ENCODE results near the gene SSBP3. TPM values are rescaled to one million over a fixed set of nuclear protein-coding genes. Genes with fewer than 3 reads are reported as not detected.

The SSBP3 gene
- total RNA-seq, 1 experiment from 2014 or later, result 109 TPM

DNA sequence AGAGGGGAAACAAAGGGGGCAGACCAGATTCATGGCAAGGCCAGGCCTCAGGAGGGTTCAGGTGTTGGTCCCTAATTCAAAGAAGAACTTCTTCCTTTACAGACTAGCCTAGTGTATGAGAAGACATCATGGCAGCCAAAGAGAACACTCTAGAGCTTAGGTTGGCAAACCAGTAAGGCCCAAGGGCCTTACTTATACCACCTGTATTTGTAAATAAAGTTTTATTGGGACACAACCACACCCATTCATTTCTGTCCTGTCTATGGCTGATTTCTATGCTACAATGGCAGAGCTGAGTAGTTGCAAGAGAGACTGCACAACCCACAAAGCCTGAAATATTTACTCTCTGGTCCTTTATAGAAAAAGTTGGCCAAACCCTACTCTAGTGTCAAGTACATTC lies 42.3 kb downstream of the SSBP3 start:
- Histone ChIP-seq H3K4me3 (ENCODE audit: insufficient read depth, low read depth, low read length) (no peak overlapping the region), H3K36me3 (replicated peaks; ENCODE audit: control insufficient read depth, insufficient read depth, low read length) (no peaks in the 10 kb centered on the region; the same call in 1 of the 2 replicates), H3K27me3 (ENCODE audit: control insufficient read depth, insufficient read depth, low read length) (no peaks in the 10 kb centered on the region)
- no peak for DNase-seq

DNA sequence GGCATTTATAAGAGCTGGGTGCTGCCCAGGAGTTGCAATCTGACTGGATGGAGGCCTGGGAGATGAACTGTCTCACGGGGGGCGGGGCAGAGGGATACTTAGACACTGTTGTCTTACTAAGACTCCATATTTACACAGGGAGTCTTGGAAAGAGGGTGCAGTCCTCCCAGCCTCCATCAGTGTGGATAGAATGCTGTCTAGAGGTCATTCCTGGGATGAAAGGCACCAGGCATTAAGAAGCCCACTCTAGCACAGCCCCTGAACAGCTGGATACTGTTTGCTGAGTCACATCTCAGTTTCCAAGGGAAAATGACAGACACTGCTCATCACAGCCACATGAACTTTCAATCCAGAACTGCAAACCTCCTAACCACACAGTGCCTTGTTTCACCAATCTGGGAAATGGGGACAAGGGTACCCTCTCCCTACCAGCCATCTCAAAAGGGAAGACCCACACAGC lies 43.3 kb downstream of the SSBP3 start:
- no peaks in the 10 kb centered on the region; the same call in 1 of the 2 replicates for H3K36me3 ChIP-seq (replicated peaks; ENCODE audit: control insufficient read depth, insufficient read depth, low read length)
- H3K27me3 ChIP-seq (ENCODE audit: control insufficient read depth, insufficient read depth, low read length), result no peaks in the 10 kb centered on the region
- DNase-seq, result no peak
- no peak overlapping the region for H3K4me3 ChIP-seq (ENCODE audit: insufficient read depth, low read depth, low read length)

DNA sequence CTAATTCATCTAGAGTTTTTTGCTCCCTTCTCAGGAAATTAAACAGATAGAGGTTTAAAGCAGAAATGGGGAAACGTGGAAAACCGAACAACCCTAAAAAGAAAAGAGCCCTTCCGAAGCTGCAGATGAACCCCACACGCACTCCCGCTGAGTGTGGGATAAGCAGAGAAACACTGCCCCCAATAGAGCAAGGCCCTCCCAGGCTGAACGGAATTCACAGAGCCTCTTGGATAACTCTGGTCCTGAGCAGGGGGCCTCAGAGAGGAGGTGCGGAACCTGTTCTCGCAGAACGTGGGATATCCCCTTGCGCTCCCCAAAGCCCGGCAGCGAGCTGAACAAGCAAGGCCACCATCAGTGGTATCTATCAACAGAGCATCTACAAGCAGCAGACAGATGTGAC lies 44.9 kb downstream of the SSBP3 start:
- Histone ChIP-seq H3K36me3 (replicated peaks; ENCODE audit: control insufficient read depth, insufficient read depth, low read length) (no peaks in the 10 kb centered on the region; the same call in 1 of the 2 replicates), H3K27me3 (ENCODE audit: control insufficient read depth, insufficient read depth, low read length) (no peaks in the 10 kb centered on the region), H3K4me3 (ENCODE audit: insufficient read depth, low read depth, low read length) (no peak overlapping the region)
- DNase-seq, result no peak

DNA sequence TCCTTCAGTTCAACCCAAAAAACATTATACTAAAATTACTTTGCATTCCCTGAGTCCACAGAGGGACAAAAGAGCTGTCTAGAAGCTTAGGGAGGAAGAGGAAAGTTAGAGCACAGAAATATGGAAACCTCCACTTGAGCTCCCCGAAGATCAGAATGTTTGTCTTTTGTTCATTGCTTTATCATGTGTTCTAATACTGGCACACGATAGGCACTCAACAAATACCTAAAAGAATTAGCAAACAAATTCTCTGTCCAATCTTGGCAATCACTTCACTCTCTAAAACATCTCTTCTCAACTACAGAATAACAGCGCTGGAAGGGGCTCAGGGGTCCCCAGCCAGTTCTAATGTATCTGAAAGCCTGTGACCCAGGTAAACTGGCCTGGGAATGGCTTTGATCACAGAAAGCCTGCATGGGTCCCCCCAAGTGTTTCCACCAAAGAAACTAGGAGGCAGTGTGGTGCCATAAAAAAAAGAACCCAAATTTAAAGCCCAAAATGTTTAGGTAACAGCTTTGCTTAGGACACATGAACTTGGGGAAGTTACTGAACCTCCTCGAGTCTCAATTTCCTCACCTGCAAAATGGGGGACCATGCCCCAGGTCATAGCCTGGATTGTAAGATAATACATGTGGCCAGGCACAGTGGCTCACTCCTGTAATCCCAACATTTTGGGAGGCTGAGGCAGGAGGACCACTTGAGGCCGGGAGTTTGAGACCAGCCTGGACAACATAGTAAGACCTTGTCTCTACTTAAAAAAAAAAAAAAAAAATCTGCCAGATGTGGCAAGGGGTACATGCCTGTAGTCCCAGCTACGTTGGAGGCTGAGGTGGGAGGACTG lies 45.8 kb downstream of the SSBP3 start:
- Histone ChIP-seq H3K27me3 (ENCODE audit: control insufficient read depth, insufficient read depth, low read length) (no peaks in the 10 kb centered on the region), H3K4me3 (ENCODE audit: insufficient read depth, low read depth, low read length) (no peak overlapping the region), H3K36me3 (replicated peaks; ENCODE audit: control insufficient read depth, insufficient read depth, low read length) (no peaks in the 10 kb centered on the region; the same call in 1 of the 2 replicates)
- DNase-seq, result no peak

DNA sequence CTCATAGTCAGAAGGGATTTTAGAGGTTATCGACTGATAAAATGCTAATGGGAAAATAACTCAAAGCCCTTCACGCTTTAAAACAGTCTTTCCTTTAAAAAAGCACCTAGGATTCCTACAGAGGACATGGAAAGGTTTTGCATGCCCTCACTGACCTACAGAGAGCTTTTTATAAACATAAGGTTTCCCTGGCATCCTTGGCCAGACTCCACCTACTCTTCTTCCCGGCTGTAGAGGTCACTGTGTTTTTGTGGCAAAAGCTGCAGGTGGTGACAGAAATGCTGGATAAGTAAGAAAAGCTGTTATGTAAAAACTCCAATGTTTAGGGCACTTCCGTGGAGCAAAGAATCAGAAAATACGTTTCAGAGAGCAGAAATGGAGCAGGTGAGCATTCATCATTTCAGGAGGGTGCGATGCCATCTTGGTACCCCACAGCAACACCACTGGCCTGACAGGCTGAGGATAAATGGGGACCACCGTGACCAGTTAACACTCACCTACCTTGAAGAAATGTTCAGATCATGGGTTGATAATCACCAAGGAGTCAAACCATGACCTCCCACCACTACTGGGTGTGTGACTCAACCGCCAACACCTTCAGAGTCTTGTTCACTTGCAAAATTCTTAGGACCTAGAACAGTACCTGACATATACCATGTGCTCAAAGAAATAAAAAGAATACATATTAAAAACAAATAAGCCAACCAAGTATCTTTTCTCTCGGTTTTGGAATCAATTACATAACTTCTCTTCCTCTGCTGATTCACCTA lies 46.6 kb downstream of the SSBP3 start:
- no peak for DNase-seq
- no peak overlapping the region for H3K4me3 ChIP-seq (ENCODE audit: insufficient read depth, low read depth, low read length)

DNA sequence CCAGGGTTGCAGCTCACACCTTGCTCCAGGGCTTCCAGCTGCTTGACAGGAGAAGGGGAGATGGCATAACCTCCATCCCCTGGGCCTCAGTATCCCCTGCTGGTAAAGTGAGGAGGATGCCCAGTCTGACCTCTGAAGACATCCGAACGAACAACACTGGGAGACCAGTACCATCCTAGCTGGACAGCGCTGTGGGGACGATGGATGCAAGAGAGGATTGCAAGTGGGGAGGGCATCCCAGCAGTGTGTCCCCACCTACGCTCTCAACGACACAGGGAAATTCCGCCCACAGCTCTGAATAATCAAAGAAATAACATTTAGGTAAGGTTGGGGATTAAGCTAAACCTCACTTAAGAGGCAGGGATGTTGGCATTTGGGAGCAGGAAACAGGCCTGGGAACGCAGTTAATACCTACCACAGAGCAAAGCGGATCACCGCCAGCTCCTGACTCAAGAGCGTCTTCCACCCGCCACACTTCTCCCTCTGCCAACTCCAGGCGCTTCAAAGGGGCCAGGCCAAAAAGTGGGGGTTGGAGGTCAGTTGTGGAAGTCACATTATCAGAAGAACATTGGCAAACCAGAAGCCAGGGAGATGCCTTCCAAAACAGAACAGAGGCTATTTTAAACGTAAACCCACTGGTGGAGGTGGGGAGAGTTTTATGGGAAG lies 47.6 kb downstream of the SSBP3 start:
- Histone ChIP-seq H3K27me3 (ENCODE audit: control insufficient read depth, insufficient read depth, low read length) (no peaks in the 10 kb centered on the region), H3K36me3 (replicated peaks; ENCODE audit: control insufficient read depth, insufficient read depth, low read length) (no peaks in the 10 kb centered on the region; the same call in 1 of the 2 replicates), H3K4me3 (ENCODE audit: insufficient read depth, low read depth, low read length) (no peak overlapping the region)
- DNase-seq, result no peak

More for the DNA sequence above, 46.6 kb downstream of the SSBP3 start:
- Histone ChIP-seq H3K36me3 (replicated peaks; ENCODE audit: control insufficient read depth, insufficient read depth, low read length) (no peaks in the 10 kb centered on the region; the same call in 1 of the 2 replicates), H3K27me3 (ENCODE audit: control insufficient read depth, insufficient read depth, low read length) (no peaks in the 10 kb centered on the region)

DNA sequence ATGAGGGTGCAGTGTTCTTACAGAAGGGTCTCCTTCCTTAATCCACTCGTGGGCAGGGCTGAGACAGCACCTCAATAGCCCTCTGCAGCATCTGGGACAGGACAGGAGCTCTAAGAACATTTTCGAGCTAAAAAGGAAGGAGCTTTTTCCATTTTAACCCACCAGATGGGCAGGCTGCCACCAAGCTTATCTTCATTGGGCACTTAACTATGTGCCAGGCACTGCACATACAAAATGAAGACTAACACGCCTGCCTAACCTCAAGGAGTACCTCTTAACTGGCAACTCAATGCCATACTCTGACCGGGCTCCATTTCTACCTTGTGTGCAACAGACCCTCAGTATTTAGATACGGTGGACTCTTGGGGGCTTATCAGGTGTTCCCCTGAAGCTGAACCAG lies 48.2 kb downstream of the SSBP3 start:
- H3K36me3 ChIP-seq (replicated peaks; ENCODE audit: control insufficient read depth, insufficient read depth, low read length), result no peaks in the 10 kb centered on the region; the same call in 1 of the 2 replicates
- H3K4me3 ChIP-seq (ENCODE audit: insufficient read depth, low read depth, low read length), result no peak overlapping the region
- no peaks in the 10 kb centered on the region for H3K27me3 ChIP-seq (ENCODE audit: control insufficient read depth, insufficient read depth, low read length)
- DNase-seq, result no peak

DNA sequence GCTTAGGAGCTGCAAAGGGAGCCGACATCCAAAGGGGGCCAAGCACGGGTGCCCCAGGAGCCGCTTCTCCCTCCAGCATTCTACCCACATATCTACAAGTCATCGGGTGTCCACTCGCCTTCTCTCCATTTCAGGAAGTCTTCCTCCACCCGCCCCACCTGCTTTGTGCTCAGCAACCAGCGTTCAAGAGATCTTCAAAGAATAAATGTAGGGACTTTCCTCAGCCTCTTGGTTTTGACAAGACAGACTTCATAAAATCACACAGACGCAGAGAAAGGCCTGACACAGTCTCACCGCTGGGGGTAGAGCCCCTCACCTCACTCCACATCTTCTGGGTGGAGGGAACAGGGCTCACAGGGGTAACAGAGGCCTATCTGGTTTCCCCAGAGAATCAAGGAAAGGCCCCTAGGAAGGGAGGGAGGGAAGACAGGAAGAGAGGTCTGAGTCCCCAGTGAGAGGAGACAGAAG lies 49.5 kb downstream of the SSBP3 start:
- Histone ChIP-seq H3K27me3 (ENCODE audit: control insufficient read depth, insufficient read depth, low read length) (no peaks in the 10 kb centered on the region), H3K4me3 (ENCODE audit: insufficient read depth, low read depth, low read length) (no peak overlapping the region), H3K36me3 (replicated peaks; ENCODE audit: control insufficient read depth, insufficient read depth, low read length) (no peaks in the 10 kb centered on the region; the same call in none of the 2 replicates)
- no peak for DNase-seq

DNA sequence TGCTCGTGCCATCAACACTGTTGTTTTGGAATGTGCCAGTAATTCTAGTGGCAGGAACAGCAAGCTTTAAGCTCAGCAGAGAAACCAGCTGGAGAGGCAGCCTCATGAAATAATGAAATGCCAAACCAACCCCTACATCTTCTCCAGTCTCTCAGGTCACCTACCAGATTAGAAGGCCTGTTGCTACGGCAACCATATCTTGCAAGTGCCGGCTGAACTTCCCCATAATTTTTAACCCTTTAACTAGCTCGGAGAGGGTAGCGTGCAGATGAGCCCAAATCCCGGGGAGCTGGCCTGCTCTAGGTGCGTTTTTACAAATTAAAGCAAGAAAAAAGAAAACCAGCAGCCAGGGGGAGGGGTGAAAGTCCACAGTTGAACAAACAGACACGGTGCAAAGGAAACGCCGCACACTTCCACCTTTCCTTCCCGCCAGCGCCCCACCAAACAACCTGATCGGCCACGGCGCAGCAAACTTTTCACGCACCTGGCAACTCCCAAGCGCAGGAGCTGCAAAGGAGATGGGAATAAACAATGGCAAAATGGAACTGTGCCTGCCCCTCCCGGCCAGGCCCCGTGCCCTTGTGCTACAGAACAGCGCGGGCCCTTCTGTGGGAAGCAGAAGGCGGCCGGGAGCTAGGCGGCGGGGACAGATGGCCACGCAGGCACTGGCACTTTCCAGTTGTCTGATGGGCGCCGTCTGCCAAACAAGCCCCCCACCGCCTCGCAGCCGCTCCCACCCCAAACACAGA lies 50.1 kb downstream of the SSBP3 start:
- Histone ChIP-seq H3K27me3 (ENCODE audit: control insufficient read depth, insufficient read depth, low read length) (no peaks in the 10 kb centered on the region), H3K4me3 (ENCODE audit: insufficient read depth, low read depth, low read length) (no peak overlapping the region), H3K36me3 (replicated peaks; ENCODE audit: control insufficient read depth, insufficient read depth, low read length) (no peaks in the 10 kb centered on the region; the same call in none of the 2 replicates)
- DNase-seq, result no peak

DNA sequence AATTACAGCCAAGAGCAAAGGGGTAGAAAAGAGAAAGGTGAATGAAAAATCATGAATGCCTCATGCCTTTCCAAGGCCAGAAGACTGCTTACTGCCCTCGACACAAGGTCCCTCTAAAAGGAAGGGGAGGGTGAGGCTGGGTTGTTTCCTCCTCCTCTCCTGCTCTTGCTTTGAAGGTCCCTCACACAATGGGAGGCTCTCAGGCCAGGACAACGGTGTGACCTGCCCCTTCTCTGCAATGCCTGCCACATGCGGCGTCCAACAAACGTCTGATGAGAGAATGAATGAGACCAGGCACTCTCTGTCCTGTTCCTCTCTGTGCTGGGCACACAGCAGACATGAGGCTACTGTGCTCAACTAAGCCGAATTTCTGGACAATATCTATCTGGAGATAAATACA lies 51.3 kb downstream of the SSBP3 start:
- no peaks in the 10 kb centered on the region for H3K27me3 ChIP-seq (ENCODE audit: control insufficient read depth, insufficient read depth, low read length)
- DNase-seq, result no peak
- no peak overlapping the region for H3K4me3 ChIP-seq (ENCODE audit: insufficient read depth, low read depth, low read length)
- no peaks in the 10 kb centered on the region; the same call in none of the 2 replicates for H3K36me3 ChIP-seq (replicated peaks; ENCODE audit: control insufficient read depth, insufficient read depth, low read length)

DNA sequence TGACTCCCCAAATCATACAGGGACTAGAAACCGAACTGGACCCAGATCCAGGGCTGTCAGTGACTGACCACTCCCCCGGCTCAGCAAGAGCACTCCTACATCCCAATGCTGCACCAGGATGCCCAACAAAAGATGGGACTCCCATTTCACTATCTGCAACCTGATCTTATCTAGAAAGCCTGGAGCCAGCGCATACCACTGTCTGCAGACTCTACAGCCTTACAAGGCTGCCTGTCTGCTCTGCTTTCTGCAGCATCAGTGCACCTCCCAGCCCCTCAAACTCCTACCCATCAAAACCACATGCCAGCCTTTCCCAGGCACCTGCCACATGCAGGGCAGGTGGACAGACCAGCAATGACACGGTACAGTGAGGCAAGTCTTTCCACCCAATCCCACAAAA lies 52.2 kb downstream of the SSBP3 start:
- H3K4me3 ChIP-seq (ENCODE audit: insufficient read depth, low read depth, low read length), result no peak overlapping the region
- H3K27me3 ChIP-seq (ENCODE audit: control insufficient read depth, insufficient read depth, low read length), result no peaks in the 10 kb centered on the region
- peak; percentile 60 for DNase-seq
- no peaks in the 10 kb centered on the region; the same call in none of the 2 replicates for H3K36me3 ChIP-seq (replicated peaks; ENCODE audit: control insufficient read depth, insufficient read depth, low read length)

DNA sequence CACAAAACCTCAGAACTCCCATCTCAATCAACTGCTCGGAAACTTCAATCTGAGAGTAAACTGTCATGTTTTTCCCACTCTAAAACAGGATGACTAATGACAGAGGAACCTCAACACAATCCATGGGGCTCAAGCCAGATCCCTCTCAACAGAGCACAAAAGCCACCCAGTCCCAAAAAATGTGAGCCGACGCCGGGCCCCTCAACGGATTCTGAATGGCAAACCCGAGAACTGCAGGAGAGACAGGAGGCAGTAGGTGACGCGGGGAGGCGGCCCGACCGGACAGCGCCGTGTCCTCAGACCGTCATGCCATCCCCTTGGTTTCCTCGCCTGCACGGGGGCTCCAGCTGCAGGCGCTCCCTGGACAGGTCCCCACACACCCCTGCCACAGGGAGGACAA lies 53.4 kb downstream of the SSBP3 start:
- Histone ChIP-seq H3K4me3 (ENCODE audit: insufficient read depth, low read depth, low read length) (no peak overlapping the region), H3K36me3 (replicated peaks; ENCODE audit: control insufficient read depth, insufficient read depth, low read length) (no peaks in the 10 kb centered on the region; the same call in none of the 2 replicates), H3K27me3 (ENCODE audit: control insufficient read depth, insufficient read depth, low read length) (no peaks in the 10 kb centered on the region)
- DNase-seq, result no peak

DNA sequence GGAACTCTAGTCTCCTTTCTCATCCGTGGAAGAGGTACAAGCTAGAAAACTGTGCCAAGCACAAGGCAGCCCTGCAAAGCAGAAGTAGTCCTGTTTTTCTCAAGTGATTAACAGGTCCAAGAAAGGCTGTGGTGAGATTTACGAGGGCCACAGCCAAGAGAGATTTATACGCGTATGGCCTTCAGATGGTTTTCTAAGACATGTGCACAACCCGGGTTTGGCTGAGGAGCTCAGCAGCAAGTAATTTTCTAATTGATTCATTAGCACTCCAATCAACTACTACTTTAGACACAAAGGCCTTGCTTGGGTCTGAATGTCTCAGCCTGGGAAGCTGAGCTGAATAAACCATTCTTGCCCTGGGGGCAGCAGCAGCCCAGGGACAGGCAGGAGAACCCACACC lies 55.8 kb downstream of the SSBP3 start:
- no peak for DNase-seq
- Histone ChIP-seq H3K27me3 (ENCODE audit: control insufficient read depth, insufficient read depth, low read length) (no peaks in the 10 kb centered on the region), H3K4me3 (ENCODE audit: insufficient read depth, low read depth, low read length) (no peak overlapping the region), H3K36me3 (replicated peaks; ENCODE audit: control insufficient read depth, insufficient read depth, low read length) (no peaks in the 10 kb centered on the region; the same call in 1 of the 2 replicates)

DNA sequence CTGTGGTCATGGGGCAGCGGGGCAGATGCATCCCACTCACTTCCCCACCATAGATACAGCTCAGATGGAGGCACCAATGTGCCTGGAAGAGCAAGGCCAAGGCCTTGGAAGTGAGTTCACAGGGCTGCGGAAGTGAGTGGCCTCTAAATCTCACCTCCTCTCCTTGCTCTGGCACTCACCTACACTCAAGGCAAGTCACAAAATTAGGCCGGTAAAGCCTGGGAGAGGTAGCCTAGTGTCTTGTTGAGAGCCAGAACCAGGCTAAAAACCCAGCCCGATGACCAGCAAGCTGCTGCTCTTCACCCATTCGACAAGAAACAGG lies 57.5 kb downstream of the SSBP3 start:
- H3K27me3 ChIP-seq (ENCODE audit: control insufficient read depth, insufficient read depth, low read length), result no peaks in the 10 kb centered on the region
- no peak overlapping the region for H3K4me3 ChIP-seq (ENCODE audit: insufficient read depth, low read depth, low read length)
- no peaks in the 10 kb centered on the region; the same call in 1 of the 2 replicates for H3K36me3 ChIP-seq (replicated peaks; ENCODE audit: control insufficient read depth, insufficient read depth, low read length)
- DNase-seq, result no peak
